HepG2 (cell line): Measurements from ENCODE around the gene ENTPD2. TPM values are rescaled to one million over a fixed set of nuclear protein-coding genes. Genes with fewer than 3 reads are reported as not detected.
A peak's percentile ranks its signal among the peaks of the same experiment; 100 is the strongest.

Source experiments
- DBP ChIP-seq: sonication (generic); formaldehyde crosslinking; IDR thresholded peaks from 2 replicates; pipeline ENCODE4 v1.4.0; 2020; ENCODE audit warnings: missing genetic modification reagents; ENCODE audit errors: not compliant biosample characterization
- ESRRA ChIP-seq: sonication (generic); formaldehyde crosslinking; IDR thresholded peaks from 2 replicates; pipeline ENCODE4 v1.5.1; 2020; ENCODE audit warnings: mild to moderate bottlenecking, low read depth, missing genetic modification reagents
- FIP1L1 ChIP-seq: fragments of 200-400 bp; formaldehyde crosslinking; IDR thresholded peaks from 2 replicates; pipeline ENCODE4 v1.6.1; 2018; ENCODE audit warnings: low read depth, mild to moderate bottlenecking, low read length, moderate library complexity, borderline replicate concordance; ENCODE audit not compliant: insufficient read depth
- HNF4G ChIP-seq, 2 experiments: sonication (generic) in 1 of 2; formaldehyde crosslinking in 1 of 2; IDR thresholded peaks; 2 replicates each; pipeline versions ENCODE4 v1.4.0 to v1.6.1; 2011 to 2020; ENCODE audit warnings: borderline replicate concordance in 2 of 2, low read depth in 2 of 2, mild to moderate bottlenecking in 2 of 2, low read length in 1 of 2, missing genetic modification reagents in 1 of 2, moderate library complexity in 1 of 2
- MAX ChIP-seq: IDR thresholded peaks from 2 replicates; pipeline ENCODE4 v1.6.1; 2012; ENCODE audit warnings: inconsistent platforms
- MYNN ChIP-seq: sonication (generic); formaldehyde crosslinking; IDR thresholded peaks from 2 replicates; pipeline ENCODE4 v1.4.0; 2020; ENCODE audit warnings: mild to moderate bottlenecking, low read depth, missing genetic modification reagents
- SP5 ChIP-seq: IDR thresholded peaks from 2 replicates; pipeline ENCODE4 v1.6.1; 2016; ENCODE audit warnings: low read depth, borderline replicate concordance
- SYNCRIP ChIP-seq: fragments of 200-400 bp; formaldehyde crosslinking; IDR thresholded peaks from 2 replicates; pipeline ENCODE4 v1.6.1; 2018; ENCODE audit warnings: mild to moderate bottlenecking, low read depth, low read length; ENCODE audit not compliant: insufficient read depth
- TAF1 ChIP-seq: sonication (generic); formaldehyde crosslinking; IDR thresholded peaks from 2 replicates; pipeline ENCODE4 v1.4.0; 2020; ENCODE audit warnings: missing genetic modification reagents
- ZGPAT ChIP-seq: IDR thresholded peaks from 2 replicates; pipeline ENCODE4 v1.6.1; 2016; ENCODE audit warnings: mild to moderate bottlenecking
- ZIK1 ChIP-seq: sonication (generic); formaldehyde crosslinking; IDR thresholded peaks from 2 replicates; pipeline ENCODE4 v1.5.0; 2020; ENCODE audit warnings: mild to moderate bottlenecking, low read depth, missing genetic modification reagents, borderline replicate concordance
- ZNF335 ChIP-seq: sonication (generic); formaldehyde crosslinking; IDR thresholded peaks from 2 replicates; pipeline ENCODE4 v1.4.0; 2020; ENCODE audit warnings: missing genetic modification reagents
- ZNF350 ChIP-seq: sonication (generic); formaldehyde crosslinking; IDR thresholded peaks from 2 replicates; pipeline ENCODE4 v1.4.0; 2020; ENCODE audit warnings: mild to moderate bottlenecking, low read depth, missing genetic modification reagents, borderline replicate concordance
- ZNF44 ChIP-seq: sonication (generic); formaldehyde crosslinking; IDR thresholded peaks from 2 replicates; pipeline ENCODE4 v1.5.1; 2020; ENCODE audit warnings: mild to moderate bottlenecking, missing genetic modification reagents
- ZNF660 ChIP-seq: sonication (generic); formaldehyde crosslinking; IDR thresholded peaks from 2 replicates; pipeline ENCODE4 v1.5.1; 2020; ENCODE audit warnings: mild to moderate bottlenecking, low read depth, missing genetic modification reagents, borderline replicate concordance
- ZNF713 ChIP-seq: sonication (generic); formaldehyde crosslinking; IDR thresholded peaks from 2 replicates; pipeline ENCODE4 v1.4.0; 2020; ENCODE audit warnings: mild to moderate bottlenecking, missing genetic modification reagents
- ZNF788 ChIP-seq: sonication (generic); formaldehyde crosslinking; IDR thresholded peaks from 2 replicates; pipeline ENCODE4 v1.5.0; 2020; ENCODE audit warnings: mild to moderate bottlenecking, missing genetic modification reagents, borderline replicate concordance
- polyA plus RNA-seq, 8 experiments: library from polyadenylated mRNA; depleted of rRNA in 3 of 8; stranded (reverse) in 7 of 8; unstranded in 1 of 8; fragments of >200 nt; fragmentation: Illumina TruSeq in 4 of 8; extraction: Trizol in 4 of 8; gene quantifications; 2 replicates each; pipeline versions ENCODE4 v1.2.1 to v1.2.3, GENCODE V29; 2011 to 2016; ENCODE audit warnings: low read depth in 4 of 8, missing spikeins in 1 of 8, mixed read lengths in 1 of 8; ENCODE audit not compliant: insufficient read depth in 1 of 8
- total RNA-seq, 5 experiments: library from RNA; depleted of rRNA; stranded (reverse); fragments of >200 nt; fragmentation: Illumina TruSeq; extraction: Trizol; gene quantifications; 2 replicates each; pipeline ENCODE4 v1.2.3, GENCODE V29; 2016; ENCODE audit warnings: low read depth in 1 of 5
- TF ChIP-seq, protein P1 (sequence below): IDR thresholded peaks from 2 replicates; pipeline ENCODE4 v1.4.0; 2020; ENCODE audit warnings: mild to moderate bottlenecking, missing genetic modification reagents
- TF ChIP-seq, protein P2 (sequence below): sonication (generic); formaldehyde crosslinking; IDR thresholded peaks from 2 replicates; pipeline ENCODE4 v1.9.0; 2022; ENCODE audit warnings: missing genetic modification reagents, mild to moderate bottlenecking, borderline replicate concordance

The ENTPD2 gene
- total and polyA plus RNA-seq, 2 of the 13 experiments (the other 11 are each of a cell fraction or from before 2014, with no cell fraction given), result 0.95 to 3.2 TPM

DNA sequence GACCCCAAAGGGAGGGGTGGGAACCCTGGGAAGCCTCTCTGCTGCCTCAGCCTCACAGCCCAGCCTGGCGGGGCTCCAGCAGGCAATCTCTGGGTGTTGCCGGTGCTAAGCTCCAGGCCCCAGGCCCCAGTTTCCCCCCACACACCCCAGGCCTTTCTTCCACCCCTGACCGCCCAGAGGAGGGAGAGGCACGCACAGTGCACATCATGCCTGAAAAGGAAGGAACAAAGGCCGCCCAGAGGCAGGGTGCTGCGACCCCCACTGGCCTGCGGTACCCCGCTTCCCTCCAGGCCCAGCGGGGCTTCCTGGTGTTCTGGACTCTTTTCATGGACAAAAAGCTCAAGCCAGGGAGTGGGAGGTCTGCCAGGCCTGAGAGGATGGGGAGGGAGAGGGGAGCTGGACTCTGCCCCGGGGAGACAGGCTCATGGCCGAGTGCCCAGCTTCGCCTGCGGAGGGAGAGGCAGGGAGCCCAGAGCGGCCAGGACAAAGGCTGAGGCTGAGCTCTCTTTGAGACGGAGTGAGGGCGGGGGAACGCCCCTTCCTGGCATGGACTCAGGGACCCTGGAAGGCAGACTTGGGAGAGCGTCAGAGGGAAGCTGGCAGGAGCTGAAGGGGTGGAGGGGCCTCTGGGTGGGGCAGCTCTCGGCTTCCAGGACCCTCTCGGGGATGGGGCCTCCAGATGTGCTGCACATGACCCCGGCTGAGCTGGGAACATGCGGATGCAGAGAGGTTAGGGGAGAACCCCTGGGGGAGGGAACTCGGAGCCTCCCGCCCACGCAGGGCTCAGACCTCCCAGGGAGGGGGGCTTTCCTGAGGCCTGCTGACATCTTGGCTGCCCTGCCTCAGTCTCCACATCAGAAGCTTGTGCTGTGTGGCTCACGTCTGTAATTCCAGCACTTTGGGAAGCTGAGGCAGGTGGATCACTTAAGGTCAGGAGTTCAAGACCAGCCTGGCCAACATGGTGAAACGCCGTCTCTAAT, 1.8 kb upstream of the ENTPD2 start (continued):
- TF ChIP-seq ZNF44, result no peak
- 0 out of 2 replicates have a peak, but pooled peaks have one; percentile 56 for TF ChIP-seq ZGPAT (CRISPR knock-in tag)
- TF ChIP-seq, protein P1, sequence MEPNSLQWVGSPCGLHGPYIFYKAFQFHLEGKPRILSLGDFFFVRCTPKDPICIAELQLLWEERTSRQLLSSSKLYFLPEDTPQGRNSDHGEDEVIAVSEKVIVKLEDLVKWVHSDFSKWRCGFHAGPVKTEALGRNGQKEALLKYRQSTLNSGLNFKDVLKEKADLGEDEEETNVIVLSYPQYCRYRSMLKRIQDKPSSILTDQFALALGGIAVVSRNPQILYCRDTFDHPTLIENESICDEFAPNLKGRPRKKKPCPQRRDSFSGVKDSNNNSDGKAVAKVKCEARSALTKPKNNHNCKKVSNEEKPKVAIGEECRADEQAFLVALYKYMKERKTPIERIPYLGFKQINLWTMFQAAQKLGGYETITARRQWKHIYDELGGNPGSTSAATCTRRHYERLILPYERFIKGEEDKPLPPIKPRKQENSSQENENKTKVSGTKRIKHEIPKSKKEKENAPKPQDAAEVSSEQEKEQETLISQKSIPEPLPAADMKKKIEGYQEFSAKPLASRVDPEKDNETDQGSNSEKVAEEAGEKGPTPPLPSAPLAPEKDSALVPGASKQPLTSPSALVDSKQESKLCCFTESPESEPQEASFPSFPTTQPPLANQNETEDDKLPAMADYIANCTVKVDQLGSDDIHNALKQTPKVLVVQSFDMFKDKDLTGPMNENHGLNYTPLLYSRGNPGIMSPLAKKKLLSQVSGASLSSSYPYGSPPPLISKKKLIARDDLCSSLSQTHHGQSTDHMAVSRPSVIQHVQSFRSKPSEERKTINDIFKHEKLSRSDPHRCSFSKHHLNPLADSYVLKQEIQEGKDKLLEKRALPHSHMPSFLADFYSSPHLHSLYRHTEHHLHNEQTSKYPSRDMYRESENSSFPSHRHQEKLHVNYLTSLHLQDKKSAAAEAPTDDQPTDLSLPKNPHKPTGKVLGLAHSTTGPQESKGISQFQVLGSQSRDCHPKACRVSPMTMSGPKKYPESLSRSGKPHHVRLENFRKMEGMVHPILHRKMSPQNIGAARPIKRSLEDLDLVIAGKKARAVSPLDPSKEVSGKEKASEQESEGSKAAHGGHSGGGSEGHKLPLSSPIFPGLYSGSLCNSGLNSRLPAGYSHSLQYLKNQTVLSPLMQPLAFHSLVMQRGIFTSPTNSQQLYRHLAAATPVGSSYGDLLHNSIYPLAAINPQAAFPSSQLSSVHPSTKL (CRISPR knock-in tag), result peak; percentile 35; the same call in 1 of the 2 replicates
- TF ChIP-seq ZNF713 (CRISPR knock-in tag), result no peak
- TF ChIP-seq ZNF788 (CRISPR knock-in tag), result peak; percentile 90
- TF ChIP-seq FIP1L1, result no peak
- no peak for TF ChIP-seq MYNN (CRISPR knock-in tag)
- 0 out of 2 replicates have a peak, but pooled peaks have one; percentile 47 for TF ChIP-seq ZIK1 (CRISPR knock-in tag)
- peak; percentile 90 for TF ChIP-seq HNF4G (IDR thresholded peaks at IDR 0.05; ENCODE audit: borderline replicate concordance, low read depth, low read length)
- peak; percentile 91 for TF ChIP-seq HNF4G (CRISPR knock-in tag; IDR thresholded peaks at IDR 0.05; ENCODE audit: borderline replicate concordance, low read depth)
- TF ChIP-seq ZNF335 (CRISPR knock-in tag), result no peak
- peak; percentile 66 for TF ChIP-seq TAF1 (CRISPR knock-in tag)
- TF ChIP-seq MAX, result peak; percentile 55
- no peak for TF ChIP-seq DBP
- TF ChIP-seq SP5 (CRISPR knock-in tag), result peak; percentile 89
- no peak for TF ChIP-seq SYNCRIP
- TF ChIP-seq ZNF660 (CRISPR knock-in tag), result no peak
- TF ChIP-seq, protein P2, sequence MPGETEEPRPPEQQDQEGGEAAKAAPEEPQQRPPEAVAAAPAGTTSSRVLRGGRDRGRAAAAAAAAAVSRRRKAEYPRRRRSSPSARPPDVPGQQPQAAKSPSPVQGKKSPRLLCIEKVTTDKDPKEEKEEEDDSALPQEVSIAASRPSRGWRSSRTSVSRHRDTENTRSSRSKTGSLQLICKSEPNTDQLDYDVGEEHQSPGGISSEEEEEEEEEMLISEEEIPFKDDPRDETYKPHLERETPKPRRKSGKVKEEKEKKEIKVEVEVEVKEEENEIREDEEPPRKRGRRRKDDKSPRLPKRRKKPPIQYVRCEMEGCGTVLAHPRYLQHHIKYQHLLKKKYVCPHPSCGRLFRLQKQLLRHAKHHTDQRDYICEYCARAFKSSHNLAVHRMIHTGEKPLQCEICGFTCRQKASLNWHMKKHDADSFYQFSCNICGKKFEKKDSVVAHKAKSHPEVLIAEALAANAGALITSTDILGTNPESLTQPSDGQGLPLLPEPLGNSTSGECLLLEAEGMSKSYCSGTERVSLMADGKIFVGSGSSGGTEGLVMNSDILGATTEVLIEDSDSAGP (CRISPR knock-in tag), result peak; percentile 61
- no peak; the same call in 1 of the 2 replicates for TF ChIP-seq ESRRA (CRISPR knock-in tag)
- TF ChIP-seq ZNF350, result no peak; the same call in 1 of the 2 replicates
